Astrocyte (in vitro differentiated cells and primary cell): ENCODE results near the gene GTPBP2.

Experiments used
- CTCF ChIP-seq: IDR thresholded peaks from 2 replicates; pipeline ENCODE4 v1.5.1; 2011; ENCODE audit warnings: low read depth, mild to moderate bottlenecking, inconsistent platforms, low read length, moderate library complexity; ENCODE audit not compliant: insufficient read depth
- EZH2 ChIP-seq: IDR thresholded peaks from 2 replicates; pipeline ENCODE4 v1.6.1; 2012; ENCODE audit warnings: mild to moderate bottlenecking, low read length, inconsistent platforms; ENCODE audit not compliant: insufficient read depth

- TF ChIP-seq CTCF (no peak), EZH2 (no peak)
Measured at GRCh38 chr6:43621836-43622180, 7.3 kb downstream of the GTPBP2 start.
